Neural cell (in vitro differentiated cells): ENCODE results near the gene NT5DC3. TPM values are rescaled to one million over a fixed set of nuclear protein-coding genes. Genes with fewer than 3 reads are reported as not detected.

Experiments
- H2AFZ ChIP-seq: fragments of 200-600, 300-800 bp; sonication (generic), shearing (Covaris generic); 2 replicates; pipeline ENCODE4 v1.6.0; 2014; ENCODE audit warnings: low read depth, mild to moderate bottlenecking, antibody characterized with exemption, low read length, moderate library complexity
- H3F3A ChIP-seq: fragments of 200-600 bp; shearing (Covaris generic); 2 replicates; pipeline ENCODE4 v1.6.1; 2016; ENCODE audit warnings: mild to moderate bottlenecking, moderate library complexity, mixed read lengths, antibody characterized with exemption, low read length; ENCODE audit not compliant: insufficient read depth, poor library complexity, severe bottlenecking
- H3K27ac ChIP-seq: fragments of 200-600, 300-800 bp; sonication (generic), shearing (Covaris generic); 2 replicates; pipeline ENCODE4 v1.5.1; 2014; ENCODE audit warnings: mild to moderate bottlenecking, low read length, moderate library complexity
- H3K27me3 ChIP-seq: fragments of 300-800, 200-600 bp; sonication (generic), shearing (Covaris generic); 2 replicates; pipeline ENCODE4 v1.6.0; 2014; ENCODE audit warnings: mild to moderate bottlenecking, low read depth, low read length, moderate library complexity; ENCODE audit not compliant: insufficient read depth
- H3K36me3 ChIP-seq: fragments of 300-800, 200-600 bp; sonication (generic), shearing (Covaris generic); 2 replicates; pipeline ENCODE4 v1.5.1; 2014; ENCODE audit warnings: mild to moderate bottlenecking, antibody characterized with exemption, low read length, moderate library complexity; ENCODE audit not compliant: insufficient read depth
- H3K4me2 ChIP-seq: fragments of 300-800, 200-600 bp; sonication (generic), shearing (Covaris generic); 2 replicates; pipeline ENCODE4 v1.6.0; 2014; ENCODE audit warnings: mild to moderate bottlenecking, low read length
- H3K4me3 ChIP-seq: fragments of 300-800, 200-600 bp; sonication (generic), shearing (Covaris generic); 2 replicates; pipeline ENCODE4 v1.5.1; 2014; ENCODE audit warnings: mild to moderate bottlenecking, low read length, moderate library complexity
- H3K79me2 ChIP-seq: fragments of 200-600 bp; shearing (Covaris generic); replicated peaks from 2 replicates; pipeline ENCODE4 v1.6.0; 2014; ENCODE audit warnings: mild to moderate bottlenecking, low read length, moderate library complexity; ENCODE audit not compliant: insufficient read depth
- H3K9ac ChIP-seq: fragments of 300-800, 200-600 bp; sonication (generic), shearing (Covaris generic); 2 replicates; pipeline ENCODE4 v1.6.1; 2016; ENCODE audit warnings: mild to moderate bottlenecking, low read length, mixed read lengths
- H3K9me2 ChIP-seq: fragments of 200-600 bp; shearing (Covaris generic); 2 replicates; pipeline ENCODE4 v1.6.1; 2016; ENCODE audit warnings: mild to moderate bottlenecking, low read length, mixed read lengths; ENCODE audit not compliant: insufficient read depth
- H3K9me3 ChIP-seq: fragments of 200-600, 300-800 bp; sonication (generic), shearing (Covaris generic); 2 replicates; pipeline ENCODE4 v1.6.1; 2016; ENCODE audit warnings: mild to moderate bottlenecking, mixed run types, low read length, moderate library complexity, mixed read lengths
- H4K20me1 ChIP-seq: fragments of 200-600 bp; shearing (Covaris generic); 2 replicates; pipeline ENCODE4 v1.6.1; 2016; ENCODE audit warnings: mild to moderate bottlenecking, mixed run types; ENCODE audit not compliant: insufficient read depth
- EP300 ChIP-seq: fragments of 450-650 bp; conservative IDR thresholded peaks from 2 replicates; pipeline ENCODE4 v1.6.1; 2014; ENCODE audit warnings: antibody characterized with exemption, mild to moderate bottlenecking, moderate library complexity; ENCODE audit not compliant: poor library complexity, severe bottlenecking
- EZH2 ChIP-seq: fragments of 200-600, 300-800 bp; shearing (Covaris generic), sonication (generic); IDR thresholded peaks from 2 replicates; pipeline ENCODE4 v1.6.1; 2014; ENCODE audit warnings: antibody characterized with exemption, low read length, borderline replicate concordance, mild to moderate bottlenecking; ENCODE audit not compliant: insufficient read depth, poor library complexity, severe bottlenecking
- MXI1 ChIP-seq: fragments of 450-650 bp; conservative IDR thresholded peaks from 2 replicates; pipeline ENCODE4 v1.6.1; 2014; ENCODE audit warnings: antibody characterized with exemption, mild to moderate bottlenecking; ENCODE audit not compliant: poor library complexity, severe bottlenecking
- POLR2AphosphoS5 ChIP-seq: IDR thresholded peaks from 2 replicates; pipeline ENCODE4 v1.6.1; 2012
- RAD21 ChIP-seq: fragments of 450-650 bp; conservative IDR thresholded peaks from 2 replicates; pipeline ENCODE4 v1.6.1; 2014; ENCODE audit warnings: antibody characterized with exemption, mild to moderate bottlenecking, moderate library complexity
- SMC3 ChIP-seq: fragments of 450-650 bp; conservative IDR thresholded peaks from 2 replicates; pipeline ENCODE4 v1.6.1; 2014; ENCODE audit warnings: antibody characterized with exemption, mild to moderate bottlenecking, moderate library complexity; ENCODE audit not compliant: poor library complexity
- TAF1 ChIP-seq: IDR thresholded peaks from 2 replicates; pipeline ENCODE4 v1.6.1; 2012; ENCODE audit warnings: low read depth
- polyA plus RNA-seq: library from polyadenylated mRNA; depleted of rRNA; stranded (reverse); fragments of >200 nt; gene quantifications from 2 replicates; pipeline ENCODE4 v1.2.3, GENCODE V29; 2014
- TF ChIP-seq, protein P1 (sequence below): IDR thresholded peaks from 2 replicates; pipeline ENCODE4 v1.6.1; 2012; ENCODE audit warnings: borderline replicate concordance
- TF ChIP-seq, protein P2 (sequence below): fragments of 450-650 bp; IDR thresholded peaks from 2 replicates; pipeline ENCODE4 v1.5.1; 2014; ENCODE audit warnings: antibody characterized with exemption, mild to moderate bottlenecking, moderate library complexity; ENCODE audit not compliant: poor library complexity, severe bottlenecking

NT5DC3 gene
- polyA plus RNA-seq, 1 donor from 2014 or later, result 4.0 TPM

DNA sequence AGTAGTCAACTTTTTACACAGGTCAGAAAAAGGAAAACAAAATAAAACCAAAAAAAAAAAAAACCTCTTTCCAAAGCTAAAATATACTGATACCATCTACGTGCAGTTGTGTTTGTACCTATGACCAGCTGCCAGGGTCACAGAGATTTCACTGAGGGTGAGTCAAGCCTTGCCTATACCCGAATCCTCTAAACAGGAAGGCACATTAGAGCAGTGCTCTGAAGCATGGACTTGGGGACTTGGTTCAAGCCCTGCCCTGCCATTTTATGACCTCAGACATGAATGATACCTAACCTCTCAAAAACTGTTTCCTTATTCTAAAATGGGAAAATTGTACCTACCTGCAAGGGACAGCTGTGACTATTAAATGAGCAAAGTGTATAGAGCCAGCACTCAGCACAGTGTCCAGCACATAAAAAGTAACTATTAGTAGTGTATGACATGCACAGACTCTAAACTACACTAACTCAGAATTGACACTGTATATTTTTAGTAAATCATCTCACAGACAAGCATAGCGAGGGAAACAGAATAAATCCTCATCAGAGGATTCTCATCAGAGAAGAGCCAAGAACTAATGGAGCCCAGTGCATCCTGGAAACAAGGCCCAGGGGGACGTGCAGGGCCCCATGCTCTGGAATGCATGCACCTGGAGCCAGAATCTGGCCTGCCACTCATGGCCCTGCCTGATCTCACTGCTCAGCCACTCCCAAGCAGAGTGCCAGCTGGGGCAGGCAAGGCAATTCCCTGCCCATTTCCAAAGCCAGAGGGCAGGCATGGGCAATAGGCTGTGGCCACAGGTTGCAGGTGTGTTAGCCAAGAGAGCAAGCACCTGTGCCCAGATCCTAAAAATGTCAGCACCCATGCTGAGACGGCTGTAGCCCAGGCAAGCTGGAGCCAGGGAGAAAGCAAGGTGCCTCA lies 57.0 kb downstream of the NT5DC3 start:
- H3K27ac ChIP-seq, result no peak overlapping the region
- H3K9ac ChIP-seq, result no peak overlapping the region
- no peaks in the 10 kb centered on the region for H3K9me2 ChIP-seq
- no peaks in the 10 kb centered on the region for H3F3A ChIP-seq
- no peaks in the 10 kb centered on the region for H3K27me3 ChIP-seq
- no peaks in the 10 kb centered on the region for H3K9me3 ChIP-seq
- H3K79me2 ChIP-seq, result no peaks in the 10 kb centered on the region
- TF ChIP-seq MXI1 (no peak), EZH2 (no peak), EP300 (no peak), RAD21 (no peak), SMC3 (no peak), TAF1 (no peak), POLR2AphosphoS5 (no peak)
- TF ChIP-seq, protein P1, sequence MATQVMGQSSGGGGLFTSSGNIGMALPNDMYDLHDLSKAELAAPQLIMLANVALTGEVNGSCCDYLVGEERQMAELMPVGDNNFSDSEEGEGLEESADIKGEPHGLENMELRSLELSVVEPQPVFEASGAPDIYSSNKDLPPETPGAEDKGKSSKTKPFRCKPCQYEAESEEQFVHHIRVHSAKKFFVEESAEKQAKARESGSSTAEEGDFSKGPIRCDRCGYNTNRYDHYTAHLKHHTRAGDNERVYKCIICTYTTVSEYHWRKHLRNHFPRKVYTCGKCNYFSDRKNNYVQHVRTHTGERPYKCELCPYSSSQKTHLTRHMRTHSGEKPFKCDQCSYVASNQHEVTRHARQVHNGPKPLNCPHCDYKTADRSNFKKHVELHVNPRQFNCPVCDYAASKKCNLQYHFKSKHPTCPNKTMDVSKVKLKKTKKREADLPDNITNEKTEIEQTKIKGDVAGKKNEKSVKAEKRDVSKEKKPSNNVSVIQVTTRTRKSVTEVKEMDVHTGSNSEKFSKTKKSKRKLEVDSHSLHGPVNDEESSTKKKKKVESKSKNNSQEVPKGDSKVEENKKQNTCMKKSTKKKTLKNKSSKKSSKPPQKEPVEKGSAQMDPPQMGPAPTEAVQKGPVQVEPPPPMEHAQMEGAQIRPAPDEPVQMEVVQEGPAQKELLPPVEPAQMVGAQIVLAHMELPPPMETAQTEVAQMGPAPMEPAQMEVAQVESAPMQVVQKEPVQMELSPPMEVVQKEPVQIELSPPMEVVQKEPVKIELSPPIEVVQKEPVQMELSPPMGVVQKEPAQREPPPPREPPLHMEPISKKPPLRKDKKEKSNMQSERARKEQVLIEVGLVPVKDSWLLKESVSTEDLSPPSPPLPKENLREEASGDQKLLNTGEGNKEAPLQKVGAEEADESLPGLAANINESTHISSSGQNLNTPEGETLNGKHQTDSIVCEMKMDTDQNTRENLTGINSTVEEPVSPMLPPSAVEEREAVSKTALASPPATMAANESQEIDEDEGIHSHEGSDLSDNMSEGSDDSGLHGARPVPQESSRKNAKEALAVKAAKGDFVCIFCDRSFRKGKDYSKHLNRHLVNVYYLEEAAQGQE, result no peak
- TF ChIP-seq, protein P2, sequence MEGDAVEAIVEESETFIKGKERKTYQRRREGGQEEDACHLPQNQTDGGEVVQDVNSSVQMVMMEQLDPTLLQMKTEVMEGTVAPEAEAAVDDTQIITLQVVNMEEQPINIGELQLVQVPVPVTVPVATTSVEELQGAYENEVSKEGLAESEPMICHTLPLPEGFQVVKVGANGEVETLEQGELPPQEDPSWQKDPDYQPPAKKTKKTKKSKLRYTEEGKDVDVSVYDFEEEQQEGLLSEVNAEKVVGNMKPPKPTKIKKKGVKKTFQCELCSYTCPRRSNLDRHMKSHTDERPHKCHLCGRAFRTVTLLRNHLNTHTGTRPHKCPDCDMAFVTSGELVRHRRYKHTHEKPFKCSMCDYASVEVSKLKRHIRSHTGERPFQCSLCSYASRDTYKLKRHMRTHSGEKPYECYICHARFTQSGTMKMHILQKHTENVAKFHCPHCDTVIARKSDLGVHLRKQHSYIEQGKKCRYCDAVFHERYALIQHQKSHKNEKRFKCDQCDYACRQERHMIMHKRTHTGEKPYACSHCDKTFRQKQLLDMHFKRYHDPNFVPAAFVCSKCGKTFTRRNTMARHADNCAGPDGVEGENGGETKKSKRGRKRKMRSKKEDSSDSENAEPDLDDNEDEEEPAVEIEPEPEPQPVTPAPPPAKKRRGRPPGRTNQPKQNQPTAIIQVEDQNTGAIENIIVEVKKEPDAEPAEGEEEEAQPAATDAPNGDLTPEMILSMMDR, result no peak
- no peak overlapping the region for H3K4me2 ChIP-seq
- H3K4me3 ChIP-seq, result no peak overlapping the region
- no peak overlapping the region for H2AFZ ChIP-seq
- H4K20me1 ChIP-seq, result no peaks in the 10 kb centered on the region
- H3K36me3 ChIP-seq, result no peaks in the 10 kb centered on the region

DNA sequence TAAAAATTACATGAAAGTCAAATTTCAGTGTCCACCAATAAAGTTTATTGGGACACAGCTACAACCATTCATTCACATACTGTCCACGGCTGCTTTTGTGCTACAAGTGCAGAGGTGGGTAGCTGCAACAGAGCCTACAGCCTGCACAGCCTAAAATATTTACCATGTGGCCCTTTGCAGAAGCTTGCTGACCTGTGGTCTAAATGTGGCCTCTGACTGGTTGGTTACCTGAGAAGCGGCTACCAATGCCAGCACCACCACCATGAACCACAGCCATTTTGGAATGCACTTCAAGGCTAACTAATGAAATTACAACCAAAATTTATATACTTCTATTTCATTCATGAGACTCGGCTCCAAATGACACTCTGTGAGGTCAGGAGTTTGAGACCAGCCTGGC lies 58.6 kb downstream of the NT5DC3 start:
- Histone ChIP-seq H4K20me1 (no peaks in the 10 kb centered on the region), H3K27ac (no peak overlapping the region), H3F3A (no peaks in the 10 kb centered on the region), H3K9me2 (no peaks in the 10 kb centered on the region), H3K36me3 (no peaks in the 10 kb centered on the region), H3K9ac (no peak overlapping the region), H3K27me3 (no peaks in the 10 kb centered on the region), H3K4me2 (no peak overlapping the region), H3K79me2 (no peaks in the 10 kb centered on the region), H3K9me3 (no peaks in the 10 kb centered on the region), H3K4me3 (no peak overlapping the region), H2AFZ (no peak overlapping the region)
- TF ChIP-seq EP300 (no peak), SMC3 (no peak), TAF1 (no peak), POLR2AphosphoS5 (no peak), MXI1 (no peak), RAD21 (no peak), EZH2 (no peak)
- TF ChIP-seq, protein P1, result no peak
- TF ChIP-seq, protein P2, result no peak
